Left ventricle myocardium inferior (tissue), 1 donor: ENCODE results near the gene CCDC187. TPM values are rescaled to one million over a fixed set of nuclear protein-coding genes. Genes with fewer than 3 reads are reported as not detected.

Experiments used
- DNase-seq: peaks from one replicate; pipeline ENCODE4 v3.0.0-alpha.2; 2020
- H3K27ac ChIP-seq: fragments of 200-600 bp; replicated peaks from 2 replicates; pipeline ENCODE4 v1.8.0; 2021
- H3K27me3 ChIP-seq: fragments of 200-600 bp; 2 replicates; pipeline ENCODE4 v1.8.0; 2021; ENCODE audit warnings: low read depth
- H3K36me3 ChIP-seq: fragments of 200-600 bp; 2 replicates; pipeline ENCODE4 v1.8.0; 2021
- H3K4me1 ChIP-seq: fragments of 200-600 bp; 2 replicates; pipeline ENCODE4 v1.8.0; 2021
- H3K4me3 ChIP-seq: fragments of 200-600 bp; 2 replicates; pipeline ENCODE4 v1.8.0; 2021; ENCODE audit warnings: mild to moderate bottlenecking, moderate library complexity
- H3K9me3 ChIP-seq: fragments of 200-600 bp; replicated peaks from 2 replicates; pipeline ENCODE4 v1.8.0; 2021
- intact Hi-C: fragments of 100-400 bp; cut with micrococcal nuclease; formaldehyde crosslinking; loops from one replicate; pipeline ENCODE4 v1.11.0; 2022
- total RNA-seq: library from RNA; stranded (reverse); fragmentation: NEBNext Ultra II Directional; extraction: Animal tissue kit (Norgen Biotek cat#: 25700); gene quantifications from one replicate; pipeline ENCODE4 v1.2.1, GENCODE V29; 2021
- TF ChIP-seq, protein P1 (sequence below): fragments of 200-600 bp; IDR thresholded peaks from 2 replicates; pipeline ENCODE4 v1.8.0; 2021; ENCODE audit warnings: antibody characterized with exemption, mild to moderate bottlenecking, borderline replicate concordance
- donor health status: DM: no; HTN: yes; CAD: no; lungs with severe emphysema.

Gene CCDC187
- total RNA-seq, 1 donor from 2014 or later = not detected

DNA sequence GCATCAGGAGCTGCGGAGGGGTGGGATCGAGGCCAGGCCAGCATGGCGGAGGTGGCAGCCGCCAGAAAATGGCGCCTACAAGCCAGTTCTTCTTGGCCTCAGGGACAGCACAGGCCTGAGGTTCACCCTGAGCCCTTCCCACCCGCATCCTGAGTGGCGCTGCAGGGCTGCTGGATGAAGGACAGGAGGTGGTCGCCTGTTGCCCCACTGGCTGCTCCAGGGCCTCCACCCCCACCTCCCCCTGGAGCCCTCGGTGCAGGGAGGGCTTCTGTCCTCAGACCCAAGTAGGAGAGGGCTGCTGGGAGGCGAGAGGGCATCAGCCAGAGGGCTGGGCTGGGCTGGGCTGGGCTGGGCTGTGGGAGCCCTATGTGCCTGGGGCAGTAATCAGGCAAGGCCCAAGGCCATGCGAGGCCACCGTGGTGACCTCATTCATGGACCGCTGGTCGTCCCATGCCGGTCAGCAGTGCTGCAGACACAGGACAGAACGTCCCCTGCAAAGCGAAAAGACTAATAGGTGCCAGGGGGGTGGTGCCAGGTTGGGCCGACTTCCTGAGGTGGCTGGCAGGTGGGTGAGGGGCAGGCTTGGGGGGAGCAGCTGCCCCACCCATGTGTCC, 37.3 kb upstream of the CCDC187 start:
- peaks cover 28% of the 10 kb centered on the region for H3K36me3 ChIP-seq
- H3K9me3 ChIP-seq = no peaks in the 10 kb centered on the region
- intact Hi-C loops = no loop called here
- no peaks in the 10 kb centered on the region for H3K27me3 ChIP-seq
- peaks cover 67% of the 10 kb centered on the region for H3K4me1 ChIP-seq
- H3K27ac ChIP-seq = peak overlapping the region; percentile 96
- peak; percentile 74 for DNase-seq
- TF ChIP-seq, protein P1, sequence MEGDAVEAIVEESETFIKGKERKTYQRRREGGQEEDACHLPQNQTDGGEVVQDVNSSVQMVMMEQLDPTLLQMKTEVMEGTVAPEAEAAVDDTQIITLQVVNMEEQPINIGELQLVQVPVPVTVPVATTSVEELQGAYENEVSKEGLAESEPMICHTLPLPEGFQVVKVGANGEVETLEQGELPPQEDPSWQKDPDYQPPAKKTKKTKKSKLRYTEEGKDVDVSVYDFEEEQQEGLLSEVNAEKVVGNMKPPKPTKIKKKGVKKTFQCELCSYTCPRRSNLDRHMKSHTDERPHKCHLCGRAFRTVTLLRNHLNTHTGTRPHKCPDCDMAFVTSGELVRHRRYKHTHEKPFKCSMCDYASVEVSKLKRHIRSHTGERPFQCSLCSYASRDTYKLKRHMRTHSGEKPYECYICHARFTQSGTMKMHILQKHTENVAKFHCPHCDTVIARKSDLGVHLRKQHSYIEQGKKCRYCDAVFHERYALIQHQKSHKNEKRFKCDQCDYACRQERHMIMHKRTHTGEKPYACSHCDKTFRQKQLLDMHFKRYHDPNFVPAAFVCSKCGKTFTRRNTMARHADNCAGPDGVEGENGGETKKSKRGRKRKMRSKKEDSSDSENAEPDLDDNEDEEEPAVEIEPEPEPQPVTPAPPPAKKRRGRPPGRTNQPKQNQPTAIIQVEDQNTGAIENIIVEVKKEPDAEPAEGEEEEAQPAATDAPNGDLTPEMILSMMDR = no peak
- H3K4me3 ChIP-seq = peak overlapping the region; percentile 5

DNA sequence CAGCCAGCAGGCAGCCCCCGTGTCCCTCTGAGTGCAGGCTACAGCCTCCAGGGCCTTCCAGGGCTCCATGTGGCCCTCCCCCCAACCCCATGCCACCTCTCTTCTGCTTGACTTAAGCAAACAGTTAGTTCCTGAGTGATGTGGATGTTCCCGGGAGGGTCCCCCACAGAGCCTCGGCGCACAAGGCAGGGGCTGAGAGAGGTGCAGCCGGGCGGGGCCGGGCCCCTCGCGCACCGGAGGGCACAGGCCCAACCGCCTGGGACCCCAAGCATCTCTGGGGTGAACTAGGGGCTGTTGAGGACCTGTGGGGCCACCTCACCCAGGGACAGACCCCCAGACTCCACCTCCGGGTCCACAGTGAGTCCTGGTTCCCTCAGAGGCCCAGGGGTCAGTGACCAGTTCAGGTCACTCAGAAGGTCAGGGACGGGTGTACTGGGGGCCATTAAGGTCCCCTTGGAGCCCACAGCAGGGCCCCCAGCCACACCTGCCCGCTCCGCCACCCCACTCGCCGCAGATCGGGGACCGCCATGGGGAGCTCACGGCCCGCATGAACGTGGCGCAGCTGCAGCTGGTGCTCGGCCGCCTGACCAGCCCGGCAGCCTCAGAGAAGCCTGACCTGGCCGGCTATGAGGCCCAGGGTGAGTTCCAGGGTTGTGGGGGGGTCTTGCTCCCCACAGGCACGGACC, 36.6 kb upstream of the CCDC187 start:
- Histone ChIP-seq H3K4me1 (peaks cover 61% of the 10 kb centered on the region), H3K4me3 (no peak overlapping the region), H3K9me3 (no peaks in the 10 kb centered on the region), H3K27me3 (no peaks in the 10 kb centered on the region), H3K27ac (peak overlapping the region; percentile 96), H3K36me3 (peaks cover 34% of the 10 kb centered on the region)
- no peak for DNase-seq
- intact Hi-C loops = no loop called here
- TF ChIP-seq, protein P1 = no peak

DNA sequence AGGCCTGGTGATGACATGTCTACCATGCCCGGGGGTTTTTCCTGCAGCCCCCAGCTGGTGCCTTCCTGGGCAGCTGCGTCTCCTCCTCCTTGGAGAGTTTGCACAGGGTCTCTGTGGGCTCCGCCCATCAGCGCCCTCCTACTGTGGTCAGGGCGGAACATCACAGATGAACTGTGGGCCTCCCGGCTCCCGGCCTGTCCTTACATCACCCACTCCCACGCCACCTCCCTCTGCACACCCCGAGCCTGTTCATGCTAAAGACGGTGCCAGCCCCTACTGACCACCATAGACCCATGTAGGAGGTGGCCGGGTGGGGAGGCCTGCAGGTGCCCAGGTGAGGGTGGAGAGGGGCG, 36.0 kb upstream of the CCDC187 start:
- TF ChIP-seq, protein P1 = no peak

DNA sequence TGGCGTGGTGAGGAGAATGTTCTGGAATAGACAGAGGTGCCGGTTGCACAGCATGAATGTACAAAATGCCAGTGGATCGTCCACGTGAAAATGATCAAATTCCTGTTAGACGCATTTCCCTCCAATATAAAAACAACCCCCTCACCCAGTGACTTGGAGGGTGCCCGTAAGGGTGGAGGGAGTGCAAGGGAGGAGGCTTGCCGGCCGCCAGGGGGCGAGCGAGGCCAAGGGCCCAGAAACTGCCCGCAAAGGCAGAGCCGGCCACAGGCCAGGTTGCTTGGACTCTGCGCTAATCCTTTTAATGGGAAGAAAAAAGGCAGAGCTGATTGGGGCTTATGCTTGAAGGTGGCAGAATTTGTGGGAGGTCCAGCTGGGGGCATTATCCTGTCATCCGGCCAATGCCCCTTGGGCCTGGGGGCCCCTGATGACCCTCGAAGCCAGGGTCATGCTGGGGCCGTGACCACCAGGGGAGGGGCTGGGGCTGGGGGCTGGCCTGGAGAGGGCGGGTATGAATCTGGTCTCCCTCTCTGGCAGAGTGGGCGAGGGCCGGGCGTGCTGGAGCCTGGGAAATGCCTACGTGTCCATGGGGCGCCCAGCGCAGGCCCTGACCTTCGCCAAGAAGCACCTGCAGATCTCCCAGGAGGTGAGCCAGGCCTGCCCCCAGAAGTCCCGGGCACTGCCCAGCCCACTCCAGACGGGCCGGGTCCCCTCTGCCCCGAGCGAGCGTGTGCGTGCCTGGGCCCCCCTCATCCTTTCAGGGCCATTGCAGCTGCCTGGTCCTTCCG, 35.5 kb upstream of the CCDC187 start:
- peak; percentile 72 for DNase-seq
- intact Hi-C loops = no loop called here
- peak overlapping the region; percentile 96 for H3K27ac ChIP-seq

More for the DNA sequence above, 36.0 kb upstream of the CCDC187 start:
- peaks cover 55% of the 10 kb centered on the region for H3K4me1 ChIP-seq
- DNase-seq = no peak
- H3K36me3 ChIP-seq = peaks cover 35% of the 10 kb centered on the region
- H3K9me3 ChIP-seq = no peaks in the 10 kb centered on the region
- H3K27ac ChIP-seq = peak overlapping the region; percentile 96
- no peaks in the 10 kb centered on the region for H3K27me3 ChIP-seq
- intact Hi-C loops = no loop called here
- H3K4me3 ChIP-seq = no peak overlapping the region

DNA sequence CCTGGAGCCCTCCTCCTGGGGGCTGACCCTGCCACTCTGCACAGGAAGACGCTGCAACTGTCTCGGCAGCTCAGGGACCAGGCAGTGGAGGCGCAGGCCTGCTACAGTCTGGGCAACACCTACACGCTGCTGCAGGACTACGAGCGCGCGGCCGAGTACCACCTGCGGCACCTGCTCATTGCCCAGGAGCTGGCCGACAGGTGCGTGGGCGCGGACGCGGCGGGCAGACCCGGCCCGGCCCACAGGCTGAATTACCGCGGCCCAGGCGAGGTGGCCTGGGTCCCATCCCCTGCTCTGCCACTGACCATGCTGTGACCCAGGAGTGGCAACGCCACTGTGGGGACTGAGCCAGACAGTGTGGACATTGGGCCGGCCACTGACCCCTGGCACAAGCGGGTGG, 34.6 kb upstream of the CCDC187 start:
- H3K27ac ChIP-seq = no peak overlapping the region
- intact Hi-C loops = no loop called here
- no peaks in the 10 kb centered on the region for H3K9me3 ChIP-seq
- peaks cover 43% of the 10 kb centered on the region for H3K4me1 ChIP-seq
- H3K36me3 ChIP-seq = peaks cover 39% of the 10 kb centered on the region
- TF ChIP-seq, protein P1 = no peak
- H3K27me3 ChIP-seq = no peaks in the 10 kb centered on the region
- no peak overlapping the region for H3K4me3 ChIP-seq
- DNase-seq = no peak

More for the DNA sequence above, 35.5 kb upstream of the CCDC187 start:
- H3K27me3 ChIP-seq = no peaks in the 10 kb centered on the region
- TF ChIP-seq, protein P1 = peak; percentile 86
- peaks cover 49% of the 10 kb centered on the region for H3K4me1 ChIP-seq
- no peak overlapping the region for H3K4me3 ChIP-seq
- H3K36me3 ChIP-seq = peaks cover 37% of the 10 kb centered on the region
- no peaks in the 10 kb centered on the region for H3K9me3 ChIP-seq
